HG02943 (cell line): ENCODE data around the gene ZNF532.
"Not testable (repeated sequence)": the region's sequence is repeated elsewhere in the genome, so short reads cannot be mapped to it uniquely, and the experiment has no call there.

Experiments
- ATAC-seq: cut with Tn5 transposase; IDR thresholded peaks from one replicate; pipeline ENCODE4 v1.9.1; 2021; ENCODE audit warnings: mild to moderate bottlenecking, low read depth, moderate library complexity; ENCODE audit not compliant: unreplicated experiment

Gene ZNF532

GRCh38 chr18:58848685-58849084 is 16.0 kb upstream of the ZNF532 start:
- no peak for ATAC-seq

GRCh38 chr18:58850786-58851469 is 13.7 kb upstream of the ZNF532 start:
- no peak for ATAC-seq

- no peak for ATAC-seq
These were observed 12.8 kb upstream of the ZNF532 start for GRCh38 chr18:58851856-58852255.

- ATAC-seq, result no peak
These were observed 12.0 kb upstream of the ZNF532 start for GRCh38 chr18:58852629-58853028.

- no peak for ATAC-seq
These were observed 11.1 kb upstream of the ZNF532 start for GRCh38 chr18:58853561-58853960.

GRCh38 chr18:58855521-58855920 is 9.2 kb upstream of the ZNF532 start:
- not testable (repeated sequence) for ATAC-seq

GRCh38 chr18:58856881-58857280 is 7.8 kb upstream of the ZNF532 start:
- ATAC-seq, result no peak

- ATAC-seq, result no peak
These were observed 5.8 kb upstream of the ZNF532 start for GRCh38 chr18:58858591-58859468.

GRCh38 chr18:58859907-58860306 is 4.8 kb upstream of the ZNF532 start:
- no peak for ATAC-seq

GRCh38 chr18:58860747-58861231 is 3.9 kb upstream of the ZNF532 start:
- ATAC-seq, result no peak

- no peak for ATAC-seq
These were observed 3.3 kb upstream of the ZNF532 start for GRCh38 chr18:58861353-58861752.

- ATAC-seq, result no peak
These were observed 2.8 kb upstream of the ZNF532 start for GRCh38 chr18:58861861-58862301.

GRCh38 chr18:58862356-58862755 is 2.3 kb upstream of the ZNF532 start:
- ATAC-seq, result no peak

GRCh38 chr18:58862851-58863538 is 1.7 kb upstream of the ZNF532 start:
- no peak for ATAC-seq

- ATAC-seq, result no peak
These were observed 1.0 kb upstream of the ZNF532 start for GRCh38 chr18:58863539-58864145.

- ATAC-seq, result no peak
These were observed 435 bp downstream of the ZNF532 start for GRCh38 chr18:58865033-58865590.

GRCh38 chr18:58865701-58866065 is 1.0 kb downstream of the ZNF532 start:
- ATAC-seq, result no peak

- ATAC-seq, result no peak
These were observed 1.5 kb downstream of the ZNF532 start for GRCh38 chr18:58866066-58866772.

- ATAC-seq, result no peak
These were observed 2.1 kb downstream of the ZNF532 start for GRCh38 chr18:58866773-58867150.
